DOHH2 (cell line): ENCODE results near the gene NFIX.

Experiments
- EZH2phosphoT487 ChIP-seq: fragments of 200-600 bp; sonication (generic); IDR thresholded peaks from 2 replicates; pipeline ENCODE4 v1.6.1; 2017; ENCODE audit warnings: borderline replicate concordance, mild to moderate bottlenecking, antibody characterized with exemption, low read length, moderate library complexity, mixed read lengths
- TF ChIP-seq, protein P1 (sequence below): fragments of 200-600 bp; sonication (generic); IDR thresholded peaks from one replicate; pipeline ENCODE4 v1.5.1; 2014; ENCODE audit warnings: antibody characterized with exemption, mild to moderate bottlenecking, low read depth, low read length; ENCODE audit not compliant: poor library complexity, severe bottlenecking

DNA sequence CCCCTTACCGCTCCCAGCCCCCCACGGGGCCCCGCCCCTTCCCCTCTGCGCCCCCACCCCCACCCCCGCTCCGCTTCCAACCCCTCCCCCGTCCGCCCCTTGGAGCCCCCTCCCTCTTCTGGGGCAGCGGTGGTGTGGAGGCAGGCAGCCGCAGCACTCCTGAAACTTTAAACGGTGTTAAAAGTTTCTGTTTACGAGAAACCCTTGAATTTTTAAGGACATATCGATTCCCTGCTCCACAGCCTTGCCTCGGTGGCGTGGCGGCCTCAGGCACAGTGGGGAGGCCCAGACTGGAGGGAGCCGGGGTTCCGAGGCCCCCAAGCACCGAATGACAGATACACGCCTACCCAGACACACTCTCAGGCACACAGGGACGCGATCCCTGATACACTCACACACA lies 4.8 kb upstream of the NFIX start:
- TF ChIP-seq, protein P1, sequence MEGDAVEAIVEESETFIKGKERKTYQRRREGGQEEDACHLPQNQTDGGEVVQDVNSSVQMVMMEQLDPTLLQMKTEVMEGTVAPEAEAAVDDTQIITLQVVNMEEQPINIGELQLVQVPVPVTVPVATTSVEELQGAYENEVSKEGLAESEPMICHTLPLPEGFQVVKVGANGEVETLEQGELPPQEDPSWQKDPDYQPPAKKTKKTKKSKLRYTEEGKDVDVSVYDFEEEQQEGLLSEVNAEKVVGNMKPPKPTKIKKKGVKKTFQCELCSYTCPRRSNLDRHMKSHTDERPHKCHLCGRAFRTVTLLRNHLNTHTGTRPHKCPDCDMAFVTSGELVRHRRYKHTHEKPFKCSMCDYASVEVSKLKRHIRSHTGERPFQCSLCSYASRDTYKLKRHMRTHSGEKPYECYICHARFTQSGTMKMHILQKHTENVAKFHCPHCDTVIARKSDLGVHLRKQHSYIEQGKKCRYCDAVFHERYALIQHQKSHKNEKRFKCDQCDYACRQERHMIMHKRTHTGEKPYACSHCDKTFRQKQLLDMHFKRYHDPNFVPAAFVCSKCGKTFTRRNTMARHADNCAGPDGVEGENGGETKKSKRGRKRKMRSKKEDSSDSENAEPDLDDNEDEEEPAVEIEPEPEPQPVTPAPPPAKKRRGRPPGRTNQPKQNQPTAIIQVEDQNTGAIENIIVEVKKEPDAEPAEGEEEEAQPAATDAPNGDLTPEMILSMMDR = no peak
- no peak for TF ChIP-seq EZH2phosphoT487
